GM19099 (cell line): Measurements from ENCODE around the gene ZNF816.

Source experiments
- POLR2A ChIP-seq: IDR thresholded peaks from 3 replicates; pipeline ENCODE4 v1.6.1; 2011; ENCODE audit warnings: low read depth; ENCODE audit not compliant: insufficient read length; ENCODE audit errors: extremely low read depth

ZNF816 gene

DNA sequence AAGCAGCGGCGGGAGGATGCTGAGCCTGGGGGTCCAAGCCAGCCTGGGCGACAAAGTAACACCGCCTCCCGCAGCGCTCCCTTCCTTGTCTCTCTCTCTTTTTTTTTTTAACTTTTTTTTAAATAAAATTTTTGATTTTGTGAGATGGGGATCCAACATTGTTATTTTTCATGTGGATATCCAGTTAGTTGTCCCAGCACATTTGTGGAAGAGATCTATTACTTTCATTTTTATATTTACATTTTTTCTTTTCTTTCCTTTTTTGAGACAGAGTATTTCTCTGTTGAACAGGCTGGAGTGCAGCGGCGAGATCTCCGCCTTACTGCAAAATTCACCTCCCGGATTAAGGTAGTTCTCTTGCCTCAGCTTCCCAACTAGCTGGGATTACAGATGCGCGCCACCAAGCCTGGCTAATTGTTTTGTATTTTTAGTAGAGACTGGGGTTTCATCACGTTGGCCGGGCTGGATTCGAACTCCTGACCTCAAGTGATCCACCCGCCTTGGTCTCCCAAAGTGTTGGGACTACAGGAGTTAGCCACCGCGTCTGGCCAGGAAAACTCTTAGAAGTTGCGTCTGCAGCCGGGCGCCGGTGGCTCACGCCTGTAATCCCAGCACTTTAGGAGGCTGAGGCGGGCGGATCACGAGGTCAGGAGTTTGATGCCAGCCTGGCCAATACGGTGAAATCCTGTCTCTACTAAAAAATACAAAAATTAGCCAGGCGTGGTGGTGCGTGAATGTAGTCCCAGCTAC, 19.4 kb downstream of the ZNF816 start:
- no peak for TF ChIP-seq POLR2A

DNA sequence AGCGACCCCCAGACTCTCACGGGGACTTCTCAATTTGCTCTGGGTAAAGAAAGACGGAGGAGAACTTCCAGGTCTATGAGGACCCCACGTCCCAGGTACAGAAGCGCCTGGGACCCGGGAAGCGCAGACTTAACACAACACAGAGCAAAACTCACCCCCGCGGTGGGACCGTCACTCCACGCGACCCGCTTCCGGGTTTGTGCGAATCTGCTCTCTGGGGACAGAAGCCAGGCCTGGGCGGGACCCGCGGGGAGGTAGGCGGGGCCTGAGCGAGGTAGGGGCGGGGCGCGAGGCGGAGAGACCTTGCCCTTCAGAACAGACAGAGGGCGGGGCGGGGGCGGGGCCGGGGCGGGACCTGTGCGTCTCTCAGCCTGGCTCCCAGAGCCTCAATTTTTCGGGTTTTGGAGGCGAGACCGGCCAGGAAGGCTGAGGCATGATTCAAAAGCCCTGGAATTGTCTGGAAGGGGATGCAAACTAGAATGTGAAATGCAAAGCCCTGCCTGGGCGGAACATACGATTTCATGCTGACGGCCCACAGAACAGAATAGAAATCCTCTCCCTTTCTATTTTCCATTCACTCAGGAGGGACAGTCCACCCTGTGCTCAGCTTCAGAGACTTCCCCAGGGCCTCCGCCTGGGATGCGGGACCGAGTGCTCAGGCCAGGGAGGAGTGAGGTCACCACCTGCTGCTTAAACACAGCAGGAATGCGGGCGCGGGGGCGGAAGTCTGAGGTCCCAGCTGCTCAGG, 20.1 kb downstream of the ZNF816 start:
- TF ChIP-seq POLR2A = peak; percentile 88

DNA sequence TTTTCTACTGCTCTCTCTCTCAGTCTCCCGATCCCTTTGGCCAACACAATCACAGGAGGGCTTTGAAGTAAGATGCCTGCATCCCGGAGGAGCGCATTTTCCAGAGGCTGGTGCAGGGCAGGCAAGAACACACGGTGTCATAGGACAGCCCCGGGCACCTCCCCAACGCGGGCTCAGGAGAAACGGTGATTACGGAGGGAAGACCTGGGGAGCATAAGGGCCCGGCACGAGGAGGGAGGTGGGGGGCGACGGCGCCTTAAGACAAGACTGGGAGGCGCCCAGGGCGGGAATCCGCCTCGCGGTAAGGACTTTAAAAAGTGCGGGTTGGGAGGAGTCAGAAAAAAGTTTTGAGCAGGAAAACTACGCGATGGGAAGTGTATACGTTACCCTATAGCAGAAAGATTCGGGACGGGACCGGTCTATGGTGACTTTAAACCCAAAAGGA, 20.7 kb downstream of the ZNF816 start:
- TF ChIP-seq POLR2A = no peak

DNA sequence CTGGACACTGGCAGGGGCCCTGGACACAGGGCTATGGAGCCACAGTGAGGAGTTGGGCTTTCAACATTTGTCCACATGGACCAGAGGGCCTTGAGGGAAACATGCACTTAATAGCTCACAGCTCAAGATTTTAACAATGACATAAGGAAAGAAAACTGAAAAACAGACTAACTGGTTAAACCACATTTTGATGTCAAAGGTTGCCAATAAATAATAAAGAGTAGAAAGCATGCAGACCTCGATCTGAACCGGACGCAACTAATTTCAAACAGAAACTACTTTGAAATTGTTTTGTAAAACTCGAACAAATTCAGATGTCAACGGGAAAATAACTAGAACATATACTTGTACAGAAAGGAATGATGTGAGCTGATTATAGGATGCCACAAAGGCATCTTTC, 23.9 kb downstream of the ZNF816 start:
- no peak for TF ChIP-seq POLR2A

DNA sequence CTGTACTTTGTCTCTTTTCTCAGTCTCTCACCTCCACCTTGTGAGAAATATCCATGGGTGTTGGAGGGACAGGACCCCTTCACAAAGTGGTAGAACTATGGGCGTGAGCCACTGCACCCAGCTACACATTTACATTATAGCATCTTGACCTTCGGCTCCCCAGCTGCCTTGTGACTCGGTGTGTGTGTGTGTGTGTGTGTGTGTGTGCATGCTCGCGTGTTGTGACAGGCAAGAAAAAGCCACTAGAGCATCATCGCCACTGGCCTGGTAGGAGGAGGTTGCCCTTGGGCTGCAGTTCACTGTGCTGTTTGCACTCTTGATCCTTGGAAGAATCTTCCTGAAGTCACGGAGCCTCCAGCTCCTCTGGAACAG, 25.7 kb downstream of the ZNF816 start:
- no peak for TF ChIP-seq POLR2A

DNA sequence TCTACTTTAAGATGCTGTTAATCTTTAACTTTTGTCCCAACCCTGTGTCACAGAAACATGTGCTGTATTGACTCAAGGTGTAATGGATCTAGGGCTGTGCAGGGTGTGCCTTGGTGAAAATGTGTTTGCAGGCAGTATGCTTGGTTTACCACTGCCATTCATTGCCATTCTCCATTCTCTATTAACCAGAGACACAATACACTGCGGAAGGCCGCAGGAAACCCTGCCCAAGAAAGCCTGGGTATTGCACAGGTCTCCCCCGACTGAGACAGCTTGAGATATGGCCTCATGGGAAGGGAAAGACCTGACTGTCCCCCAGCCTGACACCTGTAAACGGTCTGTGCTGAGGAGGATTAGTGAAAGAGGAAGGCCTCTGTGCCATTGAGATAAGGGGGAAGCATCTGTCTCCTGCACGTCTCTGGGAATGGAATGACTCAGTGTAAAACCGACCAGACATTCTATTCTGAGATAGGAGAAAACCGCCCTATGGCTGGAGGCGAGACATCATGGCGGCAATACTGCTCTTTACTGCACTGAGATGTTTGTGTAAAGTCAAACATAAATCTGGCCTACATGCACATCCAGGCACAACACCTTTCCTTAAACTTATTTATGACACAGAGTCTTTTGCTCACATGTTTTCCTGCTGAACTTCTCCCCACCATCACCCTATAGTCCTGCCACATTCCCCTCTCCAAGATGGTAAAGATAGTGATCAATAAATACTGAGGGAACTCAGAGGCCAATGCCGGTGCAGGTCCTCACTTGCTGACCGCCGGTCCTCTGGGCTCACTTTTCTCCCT, 26.3 kb downstream of the ZNF816 start:
- no peak for TF ChIP-seq POLR2A

DNA sequence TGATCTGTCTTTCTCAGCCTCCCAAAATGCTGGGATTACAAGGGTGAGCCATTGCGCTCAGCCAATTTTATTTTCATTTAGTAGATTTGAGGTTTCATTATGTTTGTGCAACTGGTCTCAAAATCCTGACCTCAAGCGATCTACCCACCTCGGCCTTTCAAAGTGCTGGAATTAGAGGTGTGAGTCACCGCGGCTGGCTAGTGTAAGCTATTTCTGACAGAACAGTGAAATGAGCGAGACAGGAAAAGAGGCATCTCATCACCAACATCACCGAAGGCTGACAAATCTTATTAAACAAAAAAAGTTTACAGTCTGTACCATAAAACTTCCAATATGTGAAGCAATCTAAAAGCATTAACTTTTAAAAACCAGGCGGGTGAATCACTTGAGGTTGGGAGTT, 27.2 kb downstream of the ZNF816 start:
- TF ChIP-seq POLR2A = no peak

DNA sequence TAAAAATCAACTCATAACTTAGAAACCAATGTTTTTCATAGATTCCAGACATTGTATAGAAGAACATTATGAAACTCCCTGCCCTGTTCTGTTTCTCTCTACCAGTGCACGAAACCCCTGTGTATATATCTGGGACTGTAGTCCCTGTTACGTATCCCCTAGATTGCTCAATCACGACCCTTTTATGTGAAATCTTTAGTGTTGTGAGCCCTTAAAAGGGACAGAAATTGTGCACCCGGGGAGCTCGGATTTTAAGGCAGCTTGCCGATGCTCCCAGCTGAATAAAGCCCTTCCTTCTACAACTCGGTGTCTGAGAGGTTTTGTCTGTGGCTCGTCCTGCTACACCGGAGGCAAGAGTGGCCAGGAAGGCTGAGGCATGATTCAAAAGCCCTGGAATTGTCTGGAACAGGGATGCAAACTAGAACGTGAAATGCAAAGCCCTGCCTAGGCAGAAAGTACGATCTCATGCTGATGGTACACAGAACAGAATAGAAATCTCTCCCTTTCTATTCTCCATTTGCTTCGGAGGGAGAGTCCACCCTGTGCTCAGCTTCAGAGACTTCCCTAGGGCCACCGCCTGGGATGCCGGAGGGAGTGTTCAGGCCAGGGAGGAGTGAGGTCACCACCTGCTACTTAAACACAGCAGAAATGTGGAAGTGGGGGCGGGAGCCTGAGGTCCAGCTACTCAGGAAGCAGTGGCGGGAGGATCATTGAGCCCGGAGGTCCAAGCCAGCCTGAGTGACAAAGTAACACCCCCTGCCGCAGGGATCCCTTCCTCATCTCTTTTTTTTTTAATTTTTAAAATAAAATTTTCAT, 38.7 kb downstream of the ZNF816 start:
- no peak for TF ChIP-seq POLR2A

DNA sequence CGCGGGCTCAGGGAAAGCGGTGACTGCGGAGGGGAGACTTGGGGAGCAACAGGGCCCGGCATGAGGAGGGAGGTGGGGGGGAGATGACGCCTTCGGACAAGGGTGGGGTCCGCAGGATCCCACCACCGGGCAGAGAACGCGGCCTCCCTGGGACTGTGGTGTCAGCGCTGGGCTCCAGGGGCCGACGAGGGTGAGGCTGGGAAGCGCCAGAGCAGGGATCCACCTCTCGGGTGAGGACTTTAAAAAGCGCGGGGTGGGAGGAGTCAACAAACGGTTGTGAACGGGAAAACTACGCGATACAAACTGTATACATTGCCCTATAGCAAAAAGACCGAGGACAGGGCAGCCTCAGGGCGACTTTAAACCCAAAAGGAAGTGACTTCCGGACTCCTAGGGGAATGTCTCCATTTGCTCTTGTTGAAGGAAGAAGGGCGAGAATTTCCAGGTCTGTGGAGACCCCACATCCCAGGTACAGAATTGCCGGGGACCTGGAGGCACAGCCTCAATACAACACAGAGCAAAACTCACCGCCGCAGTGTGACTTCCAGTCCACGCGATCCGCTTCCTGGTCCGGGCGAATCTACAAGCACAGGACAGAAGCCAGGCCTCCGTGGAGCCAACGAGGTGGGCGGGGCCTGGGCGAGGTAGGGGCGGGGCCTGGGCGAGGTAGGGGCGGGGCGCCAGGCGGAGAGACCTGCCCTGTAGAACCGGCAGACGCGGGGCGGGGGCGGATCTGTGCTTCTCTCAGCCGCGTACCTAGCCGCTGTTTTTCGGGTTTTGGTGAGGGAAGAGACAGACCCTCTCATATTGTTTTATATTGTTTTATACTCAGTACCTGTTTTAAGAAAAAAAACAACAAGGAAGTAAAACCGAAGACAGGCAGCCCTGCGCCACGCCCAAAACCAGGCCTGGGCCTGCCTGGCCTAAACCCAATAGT, 39.6 kb downstream of the ZNF816 start, which contains the start of gene ZNF888:
Gene ZNF888 (minus strand): TSS at position 588 of the 937 bp plus-strand sequence. CDS start 5,555 bp downstream, outside the sequence.
- TF ChIP-seq POLR2A = peak; percentile 84

DNA sequence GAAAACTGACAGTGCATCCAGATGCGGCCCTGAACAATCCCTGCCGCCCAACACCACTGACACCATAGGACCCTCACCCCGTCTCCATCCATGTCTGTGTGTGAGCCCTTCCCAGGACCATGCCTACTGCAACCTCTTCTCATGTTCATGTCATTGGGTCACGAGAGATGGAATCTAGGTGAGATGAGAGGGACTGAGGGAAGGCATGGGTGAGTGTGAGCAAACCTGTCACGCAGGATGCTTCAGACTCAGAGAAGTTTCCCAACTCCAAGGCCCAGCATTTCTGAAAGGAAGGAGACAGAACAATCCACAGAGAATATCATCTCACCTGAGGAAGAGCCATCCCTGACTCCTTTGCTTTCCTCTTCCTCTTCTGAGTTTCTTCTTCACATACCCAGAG, 45.1 kb downstream of the ZNF816 start:
- TF ChIP-seq POLR2A = no peak

DNA sequence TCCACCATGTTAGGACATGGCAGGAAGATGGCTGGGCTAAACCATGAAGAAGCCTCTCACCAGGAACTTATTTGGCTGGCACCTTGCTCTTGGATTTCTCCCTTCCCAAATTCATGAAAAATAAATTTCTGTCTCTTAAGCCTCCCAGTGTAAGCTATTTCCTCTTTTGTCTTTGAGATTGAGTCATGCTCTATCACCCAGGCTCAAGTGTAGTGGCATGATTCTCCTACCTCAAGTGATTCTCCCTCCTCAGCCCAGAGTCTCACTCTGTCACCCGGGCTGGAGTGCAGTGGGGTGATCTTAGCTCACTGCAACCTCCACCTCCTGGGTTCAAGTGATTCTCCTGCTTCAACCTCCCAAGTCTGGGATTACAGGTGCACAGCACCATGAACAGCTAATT, 52.0 kb downstream of the ZNF816 start:
- no peak for TF ChIP-seq POLR2A

DNA sequence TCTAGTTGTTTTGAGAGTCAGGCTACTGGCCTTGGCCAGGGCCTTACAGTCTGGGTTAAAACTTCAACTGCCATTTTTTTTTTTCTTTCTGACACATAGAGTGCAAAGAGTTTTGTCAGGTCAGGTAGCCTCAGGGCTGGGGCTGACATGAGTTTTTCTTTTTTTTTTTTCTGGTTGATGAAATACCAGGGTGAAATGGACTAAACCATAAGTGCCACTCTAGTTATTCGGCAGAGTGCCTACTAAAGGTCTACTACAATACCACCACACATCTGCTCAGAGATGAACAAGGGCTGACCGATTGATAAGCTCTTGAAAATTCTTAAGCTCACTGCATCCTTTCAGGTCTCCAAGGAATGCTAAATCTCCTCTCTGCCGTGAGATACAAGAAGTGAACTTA, 60.8 kb downstream of the ZNF816 start:
- TF ChIP-seq POLR2A = no peak
